Loucy (cell line): ENCODE measurements around the gene ABCA5.

Source experiments
- H2AFZ ChIP-seq: fragments of 200-600 bp; sonication (generic); 2 replicates; pipeline ENCODE4 v1.6.0; 2016; ENCODE audit warnings: antibody characterized with exemption, mild to moderate bottlenecking, low read length, moderate library complexity
- H3F3A ChIP-seq: fragments of 200-600 bp; 2 replicates; pipeline ENCODE4 v1.6.0; 2016; ENCODE audit warnings: antibody characterized with exemption, low read depth, mild to moderate bottlenecking
- H3K27me3 ChIP-seq: fragments of 200-600 bp; sonication (generic); 2 replicates; pipeline ENCODE4 v1.6.1; 2014; ENCODE audit warnings: low read length, mild to moderate bottlenecking; ENCODE audit not compliant: insufficient read depth, poor library complexity, severe bottlenecking
- H3K36me3 ChIP-seq: fragments of 200-600 bp; sonication (generic); 2 replicates; pipeline ENCODE4 v1.6.1; 2016; ENCODE audit warnings: low read length; ENCODE audit not compliant: insufficient read depth
- H3K4me1 ChIP-seq: fragments of 200-600 bp; sonication (generic); 2 replicates; pipeline ENCODE4 v1.5.1; 2014; ENCODE audit warnings: low read length, mild to moderate bottlenecking; ENCODE audit not compliant: insufficient read depth, poor library complexity, severe bottlenecking
- H3K4me2 ChIP-seq: fragments of 200-600 bp; sonication (generic); 2 replicates; pipeline ENCODE4 v1.6.0; 2014; ENCODE audit warnings: antibody characterized with exemption, low read length, low read depth, mild to moderate bottlenecking; ENCODE audit not compliant: poor library complexity, severe bottlenecking
- H3K4me3 ChIP-seq: fragments of 200-600 bp; sonication (generic); 2 replicates; pipeline ENCODE4 v1.5.1; 2014; ENCODE audit warnings: low read length, mild to moderate bottlenecking, mixed read lengths; ENCODE audit not compliant: poor library complexity, severe bottlenecking
- H3K79me2 ChIP-seq: fragments of 200-600 bp; sonication (generic); 2 replicates; pipeline ENCODE4 v1.6.1; 2014; ENCODE audit warnings: low read length; ENCODE audit not compliant: insufficient read depth
- H3K9ac ChIP-seq: fragments of 200-600 bp; sonication (generic); 2 replicates; pipeline ENCODE4 v1.6.0; 2014; ENCODE audit warnings: mild to moderate bottlenecking, low read depth, low read length, moderate library complexity; ENCODE audit not compliant: poor library complexity, severe bottlenecking
- H3K9me2 ChIP-seq: fragments of 200-600 bp; sonication (generic); replicated peaks from 2 replicates; pipeline ENCODE4 v1.6.1; 2016; ENCODE audit warnings: low read depth, low read length, mixed read lengths
- H3K9me3 ChIP-seq: fragments of 200-600 bp; sonication (generic); 2 replicates; pipeline ENCODE4 v1.6.1; 2014; ENCODE audit warnings: mild to moderate bottlenecking, antibody characterized with exemption, low read length, low read depth; ENCODE audit not compliant: insufficient read depth
- H4K20me1 ChIP-seq: fragments of 200-600 bp; sonication (generic); 2 replicates; pipeline ENCODE4 v1.6.0; 2014; ENCODE audit warnings: antibody characterized with exemption, low read length, mild to moderate bottlenecking; ENCODE audit not compliant: insufficient read depth, poor library complexity, severe bottlenecking
- EZH2phosphoT487 ChIP-seq: fragments of 200-600 bp; IDR thresholded peaks from 2 replicates; pipeline ENCODE4 v1.6.1; 2018; ENCODE audit warnings: antibody characterized with exemption, mild to moderate bottlenecking, moderate library complexity, borderline replicate concordance
- TF ChIP-seq, protein P1 (sequence below): fragments of 200-600 bp; sonication (generic); conservative IDR thresholded peaks from 2 replicates; pipeline ENCODE4 v1.5.1; 2014; ENCODE audit warnings: mild to moderate bottlenecking, antibody characterized with exemption, low read length

Gene ABCA5

GRCh38 chr17:69230939-69231338 is 96.0 kb downstream of the ABCA5 start:
- Histone ChIP-seq H2AFZ (no peak overlapping the region), H3K9me3 (no peaks in the 10 kb centered on the region)

GRCh38 chr17:69228576-69228975 is 98.4 kb downstream of the ABCA5 start, which contains the start of gene ABCA10:
Gene ABCA10, minus strand, starts transcription at chr17:69228824. Its CDS starts 3,466 bp downstream, at chr17:69225358.
- H3K9me3 ChIP-seq, result no peaks in the 10 kb centered on the region
- H3K9me2 ChIP-seq, result no peaks in the 10 kb centered on the region
- no peaks in the 10 kb centered on the region for H3K4me1 ChIP-seq
- no peaks in the 10 kb centered on the region for H3K36me3 ChIP-seq
- H3F3A ChIP-seq, result no peaks in the 10 kb centered on the region
- H3K4me2 ChIP-seq, result no peak within 1 kb of the TSS
- H3K9ac ChIP-seq, result no peak within 1 kb of the TSS
- H2AFZ ChIP-seq, result no peak within 1 kb of the TSS
- no peaks in the 10 kb centered on the region for H3K27me3 ChIP-seq
- no peaks in the 10 kb centered on the region for H3K79me2 ChIP-seq
- H3K4me3 ChIP-seq, result no peak within 1 kb of the TSS
- no peaks in the 10 kb centered on the region for H4K20me1 ChIP-seq
- TF ChIP-seq EZH2phosphoT487, result no peak

More at GRCh38 chr17:69230939-69231338, 96.0 kb downstream of the ABCA5 start:
- H3K9ac ChIP-seq, result no peak overlapping the region
- H3K9me2 ChIP-seq, result no peaks in the 10 kb centered on the region
- H4K20me1 ChIP-seq, result no peaks in the 10 kb centered on the region
- no peaks in the 10 kb centered on the region for H3K79me2 ChIP-seq
- H3K36me3 ChIP-seq, result no peaks in the 10 kb centered on the region
- H3K4me3 ChIP-seq, result no peak overlapping the region
- no peak overlapping the region for H3K4me2 ChIP-seq
- TF ChIP-seq, protein P1, sequence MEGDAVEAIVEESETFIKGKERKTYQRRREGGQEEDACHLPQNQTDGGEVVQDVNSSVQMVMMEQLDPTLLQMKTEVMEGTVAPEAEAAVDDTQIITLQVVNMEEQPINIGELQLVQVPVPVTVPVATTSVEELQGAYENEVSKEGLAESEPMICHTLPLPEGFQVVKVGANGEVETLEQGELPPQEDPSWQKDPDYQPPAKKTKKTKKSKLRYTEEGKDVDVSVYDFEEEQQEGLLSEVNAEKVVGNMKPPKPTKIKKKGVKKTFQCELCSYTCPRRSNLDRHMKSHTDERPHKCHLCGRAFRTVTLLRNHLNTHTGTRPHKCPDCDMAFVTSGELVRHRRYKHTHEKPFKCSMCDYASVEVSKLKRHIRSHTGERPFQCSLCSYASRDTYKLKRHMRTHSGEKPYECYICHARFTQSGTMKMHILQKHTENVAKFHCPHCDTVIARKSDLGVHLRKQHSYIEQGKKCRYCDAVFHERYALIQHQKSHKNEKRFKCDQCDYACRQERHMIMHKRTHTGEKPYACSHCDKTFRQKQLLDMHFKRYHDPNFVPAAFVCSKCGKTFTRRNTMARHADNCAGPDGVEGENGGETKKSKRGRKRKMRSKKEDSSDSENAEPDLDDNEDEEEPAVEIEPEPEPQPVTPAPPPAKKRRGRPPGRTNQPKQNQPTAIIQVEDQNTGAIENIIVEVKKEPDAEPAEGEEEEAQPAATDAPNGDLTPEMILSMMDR, result no peak
- no peaks in the 10 kb centered on the region for H3K27me3 ChIP-seq
- H3F3A ChIP-seq, result no peaks in the 10 kb centered on the region
- no peaks in the 10 kb centered on the region for H3K4me1 ChIP-seq

DNA sequence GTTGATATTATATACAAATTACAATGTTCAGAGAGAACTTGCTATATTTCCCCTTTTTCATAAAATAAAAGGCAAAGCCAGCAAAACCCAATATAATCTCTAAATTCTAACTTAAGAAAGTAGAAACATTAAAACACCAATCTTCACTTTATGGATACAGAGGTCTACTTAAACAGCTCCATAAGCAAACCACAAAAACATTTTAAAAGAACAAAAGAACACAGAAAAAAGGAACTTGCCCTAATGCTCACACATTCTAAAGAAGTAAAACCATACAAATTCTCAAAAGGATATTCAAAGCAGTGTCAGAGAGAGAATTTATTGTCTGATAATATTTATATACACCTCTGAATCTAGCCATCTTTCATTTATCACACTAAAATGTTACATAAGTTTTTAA is 98.9 kb downstream of the ABCA5 start:
- H3K79me2 ChIP-seq, result no peaks in the 10 kb centered on the region
- H4K20me1 ChIP-seq, result no peaks in the 10 kb centered on the region
- no peaks in the 10 kb centered on the region for H3K9me2 ChIP-seq
- no peaks in the 10 kb centered on the region for H3K27me3 ChIP-seq
- TF ChIP-seq, protein P1, result no peak
- TF ChIP-seq EZH2phosphoT487, result no peak
- no peak overlapping the region for H3K4me3 ChIP-seq
- no peaks in the 10 kb centered on the region for H3F3A ChIP-seq
- no peaks in the 10 kb centered on the region for H3K4me1 ChIP-seq
- H3K4me2 ChIP-seq, result no peak overlapping the region
- no peak overlapping the region for H2AFZ ChIP-seq
- no peak overlapping the region for H3K9ac ChIP-seq
- no peaks in the 10 kb centered on the region for H3K36me3 ChIP-seq
- no peaks in the 10 kb centered on the region for H3K9me3 ChIP-seq

DNA sequence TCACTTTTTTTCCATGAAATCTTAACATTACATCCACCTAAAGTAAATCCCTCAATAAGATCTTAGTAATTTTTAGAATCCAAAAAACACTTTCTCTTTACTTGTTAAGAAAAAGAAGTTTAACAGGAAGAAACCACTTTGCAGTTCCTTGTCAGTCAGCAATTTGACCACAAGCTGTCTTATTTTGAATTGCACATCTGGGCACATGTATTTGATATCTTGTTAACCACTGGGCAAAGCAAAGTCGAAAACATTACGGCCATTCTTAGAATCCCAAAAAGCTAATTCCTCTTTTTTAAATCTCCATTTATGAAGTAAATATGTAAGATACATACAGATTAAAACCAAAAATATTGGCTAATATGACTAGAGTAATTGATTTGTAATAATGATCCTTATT is 99.4 kb downstream of the ABCA5 start:
- H4K20me1 ChIP-seq, result no peaks in the 10 kb centered on the region
- H3K79me2 ChIP-seq, result no peaks in the 10 kb centered on the region
- no peak overlapping the region for H3K4me2 ChIP-seq
- no peaks in the 10 kb centered on the region for H3K36me3 ChIP-seq
- no peaks in the 10 kb centered on the region for H3F3A ChIP-seq
- H3K9ac ChIP-seq, result no peak overlapping the region
- no peaks in the 10 kb centered on the region for H3K9me3 ChIP-seq
- no peak overlapping the region for H3K4me3 ChIP-seq
- no peaks in the 10 kb centered on the region for H3K4me1 ChIP-seq
- TF ChIP-seq, protein P1, result no peak
- no peak for TF ChIP-seq EZH2phosphoT487
- H3K27me3 ChIP-seq, result no peaks in the 10 kb centered on the region
- no peak overlapping the region for H2AFZ ChIP-seq
- H3K9me2 ChIP-seq, result no peaks in the 10 kb centered on the region
